ENCODE data around the gene GHITM. TPM values are rescaled to one million over a fixed set of nuclear protein-coding genes. Genes with fewer than 3 reads are reported as not detected.
"Not testable (repeated sequence)": the region's sequence is repeated elsewhere in the genome, so short reads cannot be mapped to it uniquely, and the experiment has no call there.

The GHITM gene
- total and polyA plus RNA-seq, 10 donors, result 69.2 to 152 (median 102) TPM

DNA sequence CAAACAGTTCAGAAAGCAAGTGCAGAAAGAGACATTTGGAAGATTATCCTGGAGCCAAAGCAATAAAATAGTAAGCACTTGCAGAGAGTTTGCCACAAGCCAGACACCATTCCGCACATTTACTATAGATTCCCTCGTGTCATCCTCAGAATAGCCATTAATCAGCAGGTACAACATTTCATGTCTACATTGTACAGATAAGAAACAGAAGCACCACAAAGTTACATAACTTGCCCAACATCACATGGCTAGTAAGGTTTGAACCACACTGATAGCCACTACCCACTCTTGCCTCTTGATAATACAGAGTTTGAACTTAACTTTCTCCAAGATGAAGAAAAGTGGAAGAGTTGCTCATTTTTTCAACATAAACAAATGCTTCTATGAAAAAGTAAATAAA is 40.6 kb upstream of the GHITM start:
- Histone ChIP-seq H3K36me3 (no peaks in the 10 kb centered on the region), H3K9me3 (no peaks in the 10 kb centered on the region), H3K4me1 (peaks cover 0 to 13% (median 6%) of the 10 kb centered on the region in 6 donors), H3K27ac (no peak overlapping the region), H3K4me3 (no peak overlapping the region), H3K27me3 (replicated peaks in 1 of 7) (no peaks in the 10 kb centered on the region)
- TF ChIP-seq POLR2A (IDR thresholded peaks at IDR 0.05) (no peak), POLR2AphosphoS5 (IDR thresholded peaks at IDR 0.05) (no peak)
- TF ChIP-seq, protein P1, sequence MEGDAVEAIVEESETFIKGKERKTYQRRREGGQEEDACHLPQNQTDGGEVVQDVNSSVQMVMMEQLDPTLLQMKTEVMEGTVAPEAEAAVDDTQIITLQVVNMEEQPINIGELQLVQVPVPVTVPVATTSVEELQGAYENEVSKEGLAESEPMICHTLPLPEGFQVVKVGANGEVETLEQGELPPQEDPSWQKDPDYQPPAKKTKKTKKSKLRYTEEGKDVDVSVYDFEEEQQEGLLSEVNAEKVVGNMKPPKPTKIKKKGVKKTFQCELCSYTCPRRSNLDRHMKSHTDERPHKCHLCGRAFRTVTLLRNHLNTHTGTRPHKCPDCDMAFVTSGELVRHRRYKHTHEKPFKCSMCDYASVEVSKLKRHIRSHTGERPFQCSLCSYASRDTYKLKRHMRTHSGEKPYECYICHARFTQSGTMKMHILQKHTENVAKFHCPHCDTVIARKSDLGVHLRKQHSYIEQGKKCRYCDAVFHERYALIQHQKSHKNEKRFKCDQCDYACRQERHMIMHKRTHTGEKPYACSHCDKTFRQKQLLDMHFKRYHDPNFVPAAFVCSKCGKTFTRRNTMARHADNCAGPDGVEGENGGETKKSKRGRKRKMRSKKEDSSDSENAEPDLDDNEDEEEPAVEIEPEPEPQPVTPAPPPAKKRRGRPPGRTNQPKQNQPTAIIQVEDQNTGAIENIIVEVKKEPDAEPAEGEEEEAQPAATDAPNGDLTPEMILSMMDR (IDR thresholded peaks at IDR 0.05 in 8 of 11, conservative IDR thresholded peaks at IDR 0.05 in 3 of 11), result no peak
- intact Hi-C loops (cut with DNase I; ENCODE audit: low total_unique reads), result no loop called here
- DNase-seq, result no peak
- WGBS, 5 donors, result 50 to 83% (median 65%) methylated on average over 2 of the region's 2 CpGs

DNA sequence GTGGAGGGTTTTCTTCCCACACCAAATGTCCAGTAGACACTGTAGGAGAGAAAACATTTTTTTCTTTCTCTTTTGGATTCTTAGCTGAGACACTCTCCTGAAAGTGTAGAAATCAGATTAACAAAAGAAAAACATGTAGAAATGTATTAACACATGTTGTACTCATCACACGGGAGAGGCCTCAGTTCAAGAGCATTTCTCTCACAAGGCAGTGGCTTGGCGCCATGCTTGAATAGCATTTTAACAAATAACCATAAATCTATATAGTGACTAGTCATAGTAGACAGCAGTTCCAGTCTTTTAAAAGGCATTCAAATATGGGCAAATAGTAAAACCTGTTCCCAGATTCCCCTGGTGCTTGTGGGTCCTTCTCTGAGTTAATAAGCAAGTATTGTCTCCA is 38.3 kb upstream of the GHITM start:
- no peak for DNase-seq
- Histone ChIP-seq H3K9me3 (no peaks in the 10 kb centered on the region), H3K27ac (no peak overlapping the region), H3K36me3 (no peaks in the 10 kb centered on the region), H3K4me3 (no peak overlapping the region), H3K4me1 (peaks cover 0 to 7% (median 4%) of the 10 kb centered on the region in 6 donors), H3K27me3 (replicated peaks in 1 of 7) (no peaks in the 10 kb centered on the region)
- WGBS, 5 donors, result 81 to 93% (median 89%) methylated on average over 2 of the region's 2 CpGs
- intact Hi-C loops (cut with DNase I; ENCODE audit: low total_unique reads), result no loop called here
- TF ChIP-seq, protein P1 (IDR thresholded peaks at IDR 0.05 in 8 of 11, conservative IDR thresholded peaks at IDR 0.05 in 3 of 11), result no peak
- no peak for TF ChIP-seq POLR2A (IDR thresholded peaks at IDR 0.05)
- no peak for TF ChIP-seq POLR2AphosphoS5 (IDR thresholded peaks at IDR 0.05)

DNA sequence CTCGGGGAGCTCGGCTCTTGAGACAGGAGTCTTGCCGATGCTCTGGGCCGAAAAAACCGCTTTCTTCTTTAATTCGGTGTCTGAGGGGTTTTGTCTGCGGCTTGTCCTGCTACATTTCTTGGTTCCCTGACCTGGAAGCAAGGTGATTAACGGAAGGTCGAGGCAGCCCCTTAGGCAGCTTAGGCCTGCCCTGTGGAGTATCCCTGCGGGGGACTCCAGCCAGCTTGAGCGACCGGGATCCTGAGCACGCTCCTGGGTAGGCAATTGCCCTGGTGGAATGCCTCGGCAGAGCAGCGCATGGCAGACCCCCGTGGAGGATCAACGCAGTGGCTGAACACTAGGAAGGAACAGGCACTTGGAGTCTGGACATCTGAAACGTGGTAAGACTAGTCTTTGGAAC is 30.5 kb upstream of the GHITM start:
- WGBS, 5 donors, result 87 to 92% (median 90%) methylated on average over 18 of the region's 18 CpGs
- DNase-seq, result no peak
- H3K27ac ChIP-seq, result no peak overlapping the region
- H3K4me3 ChIP-seq, result no peak overlapping the region
- intact Hi-C loops (cut with DNase I; ENCODE audit: low total_unique reads), result no loop called here
- H3K4me1 ChIP-seq, result no peaks in the 10 kb centered on the region
- no peak for TF ChIP-seq POLR2A (IDR thresholded peaks at IDR 0.05)
- TF ChIP-seq POLR2AphosphoS5 (IDR thresholded peaks at IDR 0.05), result no peak
- TF ChIP-seq, protein P1 (IDR thresholded peaks at IDR 0.05 in 8 of 11, conservative IDR thresholded peaks at IDR 0.05 in 3 of 11), result no peak
- H3K9me3 ChIP-seq, result no peaks in the 10 kb centered on the region
- H3K27me3 ChIP-seq (replicated peaks in 1 of 7), result peaks cover 0 to 13% (median 0%) of the 10 kb centered on the region in 7 donors
- H3K36me3 ChIP-seq, result no peaks in the 10 kb centered on the region

DNA sequence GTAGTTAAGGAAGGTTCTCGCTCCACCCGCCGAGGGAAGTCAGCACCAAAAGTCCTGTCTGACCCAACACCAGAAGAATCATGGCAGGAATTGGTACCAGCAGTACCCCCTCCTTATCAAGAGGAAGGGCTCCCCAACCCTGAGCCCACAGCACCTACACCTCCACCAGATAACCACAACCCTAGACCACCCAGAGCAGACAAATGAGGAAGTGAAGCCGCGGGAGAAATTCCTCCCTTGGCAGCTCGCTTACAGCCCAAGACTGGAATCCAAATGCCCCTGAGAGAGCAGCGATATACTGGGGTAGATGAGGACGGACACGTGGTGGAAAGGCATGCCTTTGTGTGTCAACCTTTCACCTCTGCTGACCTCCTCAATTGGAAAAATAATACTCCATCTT is 29.5 kb upstream of the GHITM start:
- intact Hi-C loops (cut with DNase I; ENCODE audit: low total_unique reads); H3K27ac ChIP-seq; H3K4me3 ChIP-seq; H3K36me3 ChIP-seq; DNase-seq; H3K9me3 ChIP-seq; H3K4me1 ChIP-seq: not testable (repeated sequence)
- H3K27me3 ChIP-seq (replicated peaks in 1 of 7), result peaks cover 0 to 13% (median 0%) of the 10 kb centered on the region in 7 donors
- WGBS, 5 donors, result 57 to 68% (median 66%) methylated on average over 9 of the region's 9 CpGs

DNA sequence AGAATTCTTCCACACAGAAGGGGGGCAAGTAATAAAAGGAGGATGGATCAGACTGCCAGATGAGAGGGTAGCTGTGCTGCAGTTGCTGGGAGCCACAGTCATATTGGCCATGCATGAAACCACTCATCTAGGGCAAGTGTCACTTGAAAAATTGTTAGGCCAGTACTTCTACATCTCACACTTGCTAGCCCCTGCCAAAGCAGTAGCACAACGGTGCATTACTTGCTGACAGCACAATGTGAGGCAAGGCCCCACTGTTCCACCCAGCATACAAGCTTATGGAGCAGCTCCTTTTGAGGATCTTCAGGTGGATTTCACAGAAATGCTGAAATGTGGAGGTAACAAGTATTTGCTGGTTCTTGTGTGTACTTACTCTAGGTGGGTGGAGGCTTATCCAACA is 25.8 kb upstream of the GHITM start:
- WGBS, 5 donors, result 52 to 90% (median 77%) methylated on average over 1 of the region's 1 CpG

More for the DNA sequence above, 25.8 kb upstream of the GHITM start:
- H3K27ac ChIP-seq; H3K9me3 ChIP-seq; intact Hi-C loops (cut with DNase I; ENCODE audit: low total_unique reads); H3K36me3 ChIP-seq; DNase-seq; H3K4me3 ChIP-seq; H3K4me1 ChIP-seq: not testable (repeated sequence)
- H3K27me3 ChIP-seq (replicated peaks in 1 of 7), result peaks cover 0 to 13% (median 0%) of the 10 kb centered on the region in 7 donors

Data from spleen (tissue), 11 donors.